ENCODE data around the gene CXXC5. TPM values are rescaled to one million over a fixed set of nuclear protein-coding genes. Genes with fewer than 3 reads are reported as not detected.

Gene CXXC5
- total and polyA plus RNA-seq, 9 of the 15 experiments (the other 6 are each of a cell fraction or from before 2014, with no cell fraction given) = 1.9 to 123 (median 45.8) TPM

- in situ Hi-C loops (cut with MboI) = no loop called here
- POLR2A ChIA-PET = interaction anchor here (0.9 to 5.6 kb wide), 6 partner anchors 9 to 156 kb away, joined by 3 to 33 read pairs (median 6); partner anchors contain the start of gene CXXC5
- no peak overlapping the region for H3K4me3 ChIP-seq
- H2AFZ ChIP-seq (ENCODE audit: low read depth, low read length) = no peak overlapping the region
- intact Hi-C loops (cut with micrococcal nuclease) = no loop called here
- H3K9me3 ChIP-seq (replicated peaks; ENCODE audit: control insufficient read depth, insufficient read depth, low read depth, low read length) = no peaks in the 10 kb centered on the region
- peak overlapping the region; percentile 33 to 88; a peak in 3 of 4 replicates for H3K9ac ChIP-seq (ENCODE audit: insufficient read depth in 1 of 2, low read depth in 2 of 2, low read length in 2 of 2)
- peaks cover 99% of the 10 kb centered on the region for H3K79me2 ChIP-seq (ENCODE audit: control insufficient read depth, insufficient read depth, low read length)
- ATAC-seq (peak; percentile 2; the same call in 2 of the 3 replicates), DNase-seq (ENCODE audit: extremely low read depth in 1 of 4, low spot score in 3 of 4) (peak in 2 of 4 experiments; percentile 56 to 58), FAIRE-seq (no peak)
- no peaks in the 10 kb centered on the region for H3K27me3 ChIP-seq (ENCODE audit: control insufficient read depth in 2 of 2, insufficient read depth in 2 of 2, low read length in 2 of 2)
- H3K4me2 ChIP-seq (ENCODE audit: insufficient read depth, low read length) = peak overlapping the region; percentile 38; the same call in 1 of the 2 replicates
- BruUV-seq (replicated peaks) = no TSS peak
- WGBS (ENCODE audit: insufficient coverage, low coverage, missing lambda C conversion rate) = 38% methylated on average over 10 of the region's 15 CpGs
- peaks cover 63% of the 10 kb centered on the region for H4K20me1 ChIP-seq (replicated peaks; ENCODE audit: control insufficient read depth, insufficient read depth, low read length)
- peaks cover 22% of the 10 kb centered on the region for H3K9me1 ChIP-seq (ENCODE audit: control insufficient read depth, insufficient read depth, low read length)
- peaks cover 49% of the 10 kb centered on the region; the same call in 2 of the 3 replicates for H3K36me3 ChIP-seq (ENCODE audit: control insufficient read depth, insufficient read depth, low read length)
- H3K27ac ChIP-seq (ENCODE audit: extremely low read depth, low read depth, low read length) = peak overlapping the region; percentile 89; the same call in 2 of the 3 replicates
- peaks cover 88 to 90% of the 10 kb centered on the region in 2 experiments for H3K4me1 ChIP-seq (replicated peaks in 1 of 2; ENCODE audit: control insufficient read depth in 2 of 2, insufficient read depth in 2 of 2, low read length in 2 of 2)
- CTCF ChIA-PET (ENCODE audit: low intra/inter-chr PET ratio) = no interaction called here
- peak; percentile 39 for TF ChIP-seq POLR2G (IDR thresholded peaks at IDR 0.05; ENCODE audit: low read depth, low read length)
- TF ChIP-seq TFAP4 (CRISPR knock-in tag; IDR thresholded peaks at IDR 0.05; ENCODE audit: borderline replicate concordance) = 0 out of 2 replicates have a peak, but pooled peaks have one; percentile 45
- peak; percentile 69; the same call in 1 of the 2 replicates for TF ChIP-seq ZNF24 (IDR thresholded peaks at IDR 0.05)
- TF ChIP-seq, protein P1, sequence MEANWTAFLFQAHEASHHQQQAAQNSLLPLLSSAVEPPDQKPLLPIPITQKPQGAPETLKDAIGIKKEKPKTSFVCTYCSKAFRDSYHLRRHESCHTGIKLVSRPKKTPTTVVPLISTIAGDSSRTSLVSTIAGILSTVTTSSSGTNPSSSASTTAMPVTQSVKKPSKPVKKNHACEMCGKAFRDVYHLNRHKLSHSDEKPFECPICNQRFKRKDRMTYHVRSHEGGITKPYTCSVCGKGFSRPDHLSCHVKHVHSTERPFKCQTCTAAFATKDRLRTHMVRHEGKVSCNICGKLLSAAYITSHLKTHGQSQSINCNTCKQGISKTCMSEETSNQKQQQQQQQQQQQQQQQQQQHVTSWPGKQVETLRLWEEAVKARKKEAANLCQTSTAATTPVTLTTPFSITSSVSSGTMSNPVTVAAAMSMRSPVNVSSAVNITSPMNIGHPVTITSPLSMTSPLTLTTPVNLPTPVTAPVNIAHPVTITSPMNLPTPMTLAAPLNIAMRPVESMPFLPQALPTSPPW (CRISPR knock-in tag; IDR thresholded peaks at IDR 0.05) = peak; percentile 30; the same call in 1 of the 2 replicates
- TF ChIP-seq BCOR (IDR thresholded peaks at IDR 0.05) = peak; percentile 47; the same call in 1 of the 2 replicates
- 0 out of 2 replicates have a peak, but pooled peaks have one; percentile 56 for TF ChIP-seq SMARCA5 (IDR thresholded peaks at IDR 0.05)
- TF ChIP-seq RBFOX2 (IDR thresholded peaks at IDR 0.05; ENCODE audit: low read depth, low read length) = peak; percentile 15; the same call in 1 of the 2 replicates
- peak; percentile 66; the same call in 1 of the 2 replicates for TF ChIP-seq ATF7 (IDR thresholded peaks at IDR 0.05)
- peak; percentile 71 for TF ChIP-seq ATF3 (IDR thresholded peaks at IDR 0.05)
- TF ChIP-seq ATF3 (CRISPR knock-in tag; conservative IDR thresholded peaks at IDR 0.05) = no peak
- TF ChIP-seq, protein P2, sequence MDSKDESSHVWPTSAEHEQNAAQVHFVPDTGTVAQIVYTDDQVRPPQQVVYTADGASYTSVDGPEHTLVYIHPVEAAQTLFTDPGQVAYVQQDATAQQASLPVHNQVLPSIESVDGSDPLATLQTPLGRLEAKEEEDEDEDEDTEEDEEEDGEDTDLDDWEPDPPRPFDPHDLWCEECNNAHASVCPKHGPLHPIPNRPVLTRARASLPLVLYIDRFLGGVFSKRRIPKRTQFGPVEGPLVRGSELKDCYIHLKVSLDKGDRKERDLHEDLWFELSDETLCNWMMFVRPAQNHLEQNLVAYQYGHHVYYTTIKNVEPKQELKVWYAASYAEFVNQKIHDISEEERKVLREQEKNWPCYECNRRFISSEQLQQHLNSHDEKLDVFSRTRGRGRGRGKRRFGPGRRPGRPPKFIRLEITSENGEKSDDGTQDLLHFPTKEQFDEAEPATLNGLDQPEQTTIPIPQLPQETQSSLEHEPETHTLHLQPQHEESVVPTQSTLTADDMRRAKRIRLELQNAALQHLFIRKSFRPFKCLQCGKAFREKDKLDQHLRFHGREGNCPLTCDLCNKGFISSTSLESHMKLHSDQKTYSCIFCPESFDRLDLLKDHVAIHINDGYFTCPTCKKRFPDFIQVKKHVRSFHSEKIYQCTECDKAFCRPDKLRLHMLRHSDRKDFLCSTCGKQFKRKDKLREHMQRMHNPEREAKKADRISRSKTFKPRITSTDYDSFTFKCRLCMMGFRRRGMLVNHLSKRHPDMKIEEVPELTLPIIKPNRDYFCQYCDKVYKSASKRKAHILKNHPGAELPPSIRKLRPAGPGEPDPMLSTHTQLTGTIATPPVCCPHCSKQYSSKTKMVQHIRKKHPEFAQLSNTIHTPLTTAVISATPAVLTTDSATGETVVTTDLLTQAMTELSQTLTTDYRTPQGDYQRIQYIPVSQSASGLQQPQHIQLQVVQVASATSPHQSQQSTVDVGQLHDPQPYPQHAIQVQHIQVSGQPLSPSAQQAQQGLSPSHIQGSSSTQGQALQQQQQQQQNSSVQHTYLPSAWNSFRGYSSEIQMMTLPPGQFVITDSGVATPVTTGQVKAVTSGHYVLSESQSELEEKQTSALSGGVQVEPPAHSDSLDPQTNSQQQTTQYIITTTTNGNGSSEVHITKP (IDR thresholded peaks at IDR 0.05; ENCODE audit: partially characterized antibody) = peak; percentile 89
- no peak for TF ChIP-seq ESRRB (CRISPR knock-in tag; IDR thresholded peaks at IDR 0.05; ENCODE audit: borderline replicate concordance)
- TF ChIP-seq CHD4 (IDR thresholded peaks at IDR 0.05; ENCODE audit: insufficient read depth, insufficient replicate concordance, low read depth, low read length, poor library complexity, severe bottlenecking) = no peak
- peak; percentile 10 for TF ChIP-seq RBM22 (IDR thresholded peaks at IDR 0.05; ENCODE audit: low read depth, low read length, poor library complexity, severe bottlenecking)
These were observed 10.9 kb downstream of the CXXC5 start for GRCh38 chr5:139658928-139659667.

All from K562 (cell line).